Mesenchymal stem cell (in vitro differentiated cells and primary cell): ENCODE measurements around the gene AFF2.

Experiments used
- DNase-seq: peaks from one replicate; pipeline ENCODE4 v3.0.0-alpha.2; 2013
- H2AFZ ChIP-seq: one replicate; pipeline ENCODE4 v1.6.1; 2013; ENCODE audit warnings: low read depth, mild to moderate bottlenecking, control low read depth, inconsistent platforms, low read length, moderate library complexity
- H2AK5ac ChIP-seq: 2 replicates; pipeline ENCODE4 v1.6.1; 2013; ENCODE audit warnings: low read length, moderate library complexity, mild to moderate bottlenecking, inconsistent platforms; ENCODE audit not compliant: severe bottlenecking
- H2BK120ac ChIP-seq: one replicate; pipeline ENCODE4 v1.6.1; 2013; ENCODE audit warnings: low read depth, mild to moderate bottlenecking, inconsistent platforms, low read length, moderate library complexity
- H2BK12ac ChIP-seq, 2 experiments: one replicate each; pipeline ENCODE4 v1.6.1; 2013; ENCODE audit warnings: inconsistent platforms in 2 of 2, low read length in 2 of 2, mild to moderate bottlenecking in 2 of 2, moderate library complexity in 2 of 2, control low read depth in 1 of 2
- H2BK15ac ChIP-seq: one replicate; pipeline ENCODE4 v1.6.1; 2013; ENCODE audit warnings: mild to moderate bottlenecking, low read depth, inconsistent platforms; ENCODE audit not compliant: poor library complexity, severe bottlenecking
- H2BK5ac ChIP-seq: 2 replicates; pipeline ENCODE4 v1.6.1; 2013; ENCODE audit warnings: low read depth, mild to moderate bottlenecking, low read length, control low read depth, inconsistent platforms; ENCODE audit not compliant: poor library complexity, severe bottlenecking
- H3K14ac ChIP-seq, 2 experiments: one replicate each; pipeline ENCODE4 v1.6.1; 2013; ENCODE audit warnings: inconsistent platforms in 2 of 2, low read length in 2 of 2, control low read depth in 1 of 2, mild to moderate bottlenecking in 1 of 2, moderate library complexity in 1 of 2
- H3K18ac ChIP-seq, 2 experiments: one replicate each; pipeline ENCODE4 v1.6.1; 2013; ENCODE audit warnings: inconsistent platforms in 2 of 2, low read length in 2 of 2, control low read depth in 1 of 2, low read depth in 1 of 2, mild to moderate bottlenecking in 1 of 2
- H3K23ac ChIP-seq, 2 experiments: one replicate each; pipeline ENCODE4 v1.6.1; 2013; ENCODE audit warnings: inconsistent platforms in 2 of 2, low read length in 2 of 2, mild to moderate bottlenecking in 2 of 2, moderate library complexity in 2 of 2, control low read depth in 1 of 2
- H3K27ac ChIP-seq: 2 replicates; pipeline ENCODE4 v1.5.1; 2013; ENCODE audit warnings: mild to moderate bottlenecking, moderate library complexity, low read length, control low read depth, inconsistent platforms; ENCODE audit not compliant: poor library complexity, severe bottlenecking
- H3K27me3 ChIP-seq, 2 experiments: 2 replicates each; pipeline versions ENCODE4 v1.6.1 to v1.7.0; 2013; ENCODE audit warnings: low read length in 2 of 2, mild to moderate bottlenecking in 2 of 2, moderate library complexity in 2 of 2, control low read depth in 1 of 2, inconsistent platforms in 1 of 2; ENCODE audit not compliant: control insufficient read depth in 1 of 2, insufficient read depth in 1 of 2
- H3K36me3 ChIP-seq, 2 experiments: 2 replicates each; pipeline versions ENCODE4 v1.6.1 to v1.7.0; 2013; ENCODE audit warnings: low read length in 2 of 2, control low read depth in 1 of 2, inconsistent platforms in 1 of 2, low read depth in 1 of 2, mild to moderate bottlenecking in 1 of 2; ENCODE audit not compliant: insufficient read depth in 2 of 2, control insufficient read depth in 1 of 2
- H3K4ac ChIP-seq, 2 experiments: one replicate each; pipeline ENCODE4 v1.6.1; 2013; ENCODE audit warnings: inconsistent platforms in 2 of 2, low read length in 2 of 2, mild to moderate bottlenecking in 2 of 2, moderate library complexity in 2 of 2, control low read depth in 1 of 2, low read depth in 1 of 2
- H3K4me1 ChIP-seq: 2 replicates; pipeline ENCODE4 v1.6.1; 2013; ENCODE audit warnings: low read depth, low read length, control low read depth; ENCODE audit not compliant: control insufficient read depth, insufficient read depth
- H3K4me2 ChIP-seq: 2 replicates; pipeline ENCODE4 v1.6.1; 2013; ENCODE audit warnings: low read length, mild to moderate bottlenecking, inconsistent platforms; ENCODE audit not compliant: poor library complexity, severe bottlenecking
- H3K4me3 ChIP-seq, 2 experiments: 2 replicates each; pipeline versions ENCODE4 v1.5.1 to v1.7.0; 2013; ENCODE audit warnings: low read length in 2 of 2, mild to moderate bottlenecking in 2 of 2, control low read depth in 1 of 2, low read depth in 1 of 2; ENCODE audit not compliant: insufficient read depth in 1 of 2
- H3K79me1 ChIP-seq: replicated peaks from 2 replicates; pipeline ENCODE4 v1.6.1; 2013; ENCODE audit warnings: mild to moderate bottlenecking, control low read depth, low read length, inconsistent platforms; ENCODE audit not compliant: poor library complexity, severe bottlenecking
- H3K9ac ChIP-seq: 2 replicates; pipeline ENCODE4 v1.7.0; 2013; ENCODE audit warnings: mild to moderate bottlenecking, low read length, moderate library complexity
- H3K9me3 ChIP-seq: 2 replicates; pipeline ENCODE4 v1.7.0; 2013; ENCODE audit warnings: mild to moderate bottlenecking, low read length; ENCODE audit not compliant: control insufficient read depth
- H4K8ac ChIP-seq: one replicate; pipeline ENCODE4 v1.6.1; 2013; ENCODE audit warnings: inconsistent platforms, mild to moderate bottlenecking, low read length, moderate library complexity
- H4K91ac ChIP-seq: one replicate; pipeline ENCODE4 v1.6.1; 2013; ENCODE audit warnings: mild to moderate bottlenecking, low read length, inconsistent platforms
- WGBS: methylation state at CpG from one replicate; pipeline ENCODE4 v1.1.7; 2013; ENCODE audit warnings: mixed read lengths; 5-methylcytosine and 5-hydroxymethylcytosine counted together

The AFF2 gene

GRCh38 chrX:148960060-148960459, 459.6 kb downstream of the AFF2 start:
- Histone ChIP-seq H2AFZ (no peak overlapping the region), H2BK120ac (no peak overlapping the region), H2BK12ac (no peak overlapping the region), H3K23ac (no peak overlapping the region), H3K4ac (no peak overlapping the region), H2BK15ac (no peak overlapping the region), H4K8ac (no peak overlapping the region), H3K27ac (no peak overlapping the region), H3K36me3 (no peaks in the 10 kb centered on the region), H4K91ac (no peak overlapping the region), H2BK5ac (no peak overlapping the region), H3K4me2 (no peak overlapping the region), H3K14ac (no peak overlapping the region), H3K18ac (no peak overlapping the region), H2AK5ac (no peak overlapping the region), H3K4me1 (no peaks in the 10 kb centered on the region), H3K79me1 (no peaks in the 10 kb centered on the region), H3K9me3 (no peaks in the 10 kb centered on the region), H3K27me3 (no peaks in the 10 kb centered on the region), H3K9ac (no peak overlapping the region), H3K4me3 (no peak overlapping the region)
- no CpG with 5 or more reads among the region's 1 CpG for WGBS
- no peak for DNase-seq

GRCh38 chrX:148961985-148962384, 461.6 kb downstream of the AFF2 start:
- H2BK15ac ChIP-seq: no peak overlapping the region
- H3K4me3 ChIP-seq: no peak overlapping the region
- H2BK12ac ChIP-seq: no peak overlapping the region
- no peak overlapping the region for H4K8ac ChIP-seq
- 70% methylated on average over 1 of the region's 4 CpGs for WGBS
- H3K9ac ChIP-seq: no peak overlapping the region
- H2AK5ac ChIP-seq: no peak overlapping the region
- H3K4me2 ChIP-seq: no peak overlapping the region
- H2BK120ac ChIP-seq: no peak overlapping the region
- no peaks in the 10 kb centered on the region for H3K27me3 ChIP-seq
- no peak overlapping the region for H3K4ac ChIP-seq
- no peaks in the 10 kb centered on the region for H3K79me1 ChIP-seq
- no peak for DNase-seq
- H2AFZ ChIP-seq: no peak overlapping the region
- no peaks in the 10 kb centered on the region for H3K9me3 ChIP-seq
- H3K18ac ChIP-seq: no peak overlapping the region
- no peak overlapping the region for H3K27ac ChIP-seq
- no peak overlapping the region for H2BK5ac ChIP-seq
- H3K4me1 ChIP-seq: no peaks in the 10 kb centered on the region
- H3K14ac ChIP-seq: no peak overlapping the region
- H4K91ac ChIP-seq: no peak overlapping the region
- H3K23ac ChIP-seq: no peak overlapping the region
- H3K36me3 ChIP-seq: no peaks in the 10 kb centered on the region

- Histone ChIP-seq H2BK15ac (no peak overlapping the region), H3K27ac (no peak overlapping the region), H3K4ac (no peak overlapping the region), H3K4me2 (no peak overlapping the region), H3K4me1 (no peaks in the 10 kb centered on the region), H3K4me3 (no peak overlapping the region), H2AK5ac (no peak overlapping the region), H3K18ac (no peak overlapping the region), H2AFZ (no peak overlapping the region), H3K14ac (no peak overlapping the region), H3K79me1 (no peaks in the 10 kb centered on the region), H3K9ac (no peak overlapping the region), H2BK120ac (no peak overlapping the region), H3K36me3 (no peaks in the 10 kb centered on the region), H3K9me3 (no peaks in the 10 kb centered on the region), H2BK5ac (no peak overlapping the region), H3K23ac (no peak overlapping the region), H4K8ac (no peak overlapping the region), H2BK12ac (no peak overlapping the region), H3K27me3 (no peaks in the 10 kb centered on the region), H4K91ac (no peak overlapping the region)
- DNase-seq: no peak
- 77% methylated on average over 5 of the region's 8 CpGs for WGBS
These were observed 476.4 kb downstream of the AFF2 start for GRCh38 chrX:148976571-148977400.

GRCh38 chrX:148979786-148980185, 479.4 kb downstream of the AFF2 start:
- no peak overlapping the region for H3K18ac ChIP-seq
- no peak overlapping the region for H2BK15ac ChIP-seq
- no peak overlapping the region for H2BK120ac ChIP-seq
- no peak overlapping the region for H3K9ac ChIP-seq
- H3K14ac ChIP-seq: no peak overlapping the region
- H3K9me3 ChIP-seq: no peaks in the 10 kb centered on the region
- H4K8ac ChIP-seq: no peak overlapping the region
- no peak overlapping the region for H3K4ac ChIP-seq
- H3K4me2 ChIP-seq: no peak overlapping the region
- H2AFZ ChIP-seq: no peak overlapping the region
- no peak overlapping the region for H2BK12ac ChIP-seq
- H3K23ac ChIP-seq: no peak overlapping the region
- H3K27ac ChIP-seq: no peak overlapping the region
- H3K27me3 ChIP-seq: no peaks in the 10 kb centered on the region
- no peak overlapping the region for H2BK5ac ChIP-seq
- DNase-seq: no peak
- no peaks in the 10 kb centered on the region for H3K36me3 ChIP-seq
- WGBS: 94% methylated on average over 4 of the region's 4 CpGs
- no peaks in the 10 kb centered on the region for H3K4me1 ChIP-seq
- no peak overlapping the region for H3K4me3 ChIP-seq
- no peak overlapping the region for H2AK5ac ChIP-seq
- H4K91ac ChIP-seq: no peak overlapping the region
- H3K79me1 ChIP-seq: no peaks in the 10 kb centered on the region
